HEK293 (cell line): Measurements from ENCODE around the gene AP1S1.
A peak's percentile ranks its signal among the peaks of the same experiment; 100 is the strongest.

ENCODE experiments used
- BCL11A ChIP-seq: fragments of 450-650 bp; formaldehyde crosslinking; IDR thresholded peaks from 2 replicates; pipeline ENCODE4 v1.5.1; 2016; ENCODE audit warnings: low read depth, missing biosample characterization, missing genetic modification characterization
- BCL11B ChIP-seq: fragments of 450-650 bp; formaldehyde crosslinking; IDR thresholded peaks from 2 replicates; pipeline ENCODE4 v1.5.1; 2016; ENCODE audit warnings: low read depth, missing biosample characterization, missing genetic modification characterization
- BCL6B ChIP-seq: fragments of 450-650 bp; formaldehyde crosslinking; IDR thresholded peaks from 2 replicates; pipeline ENCODE4 v1.5.1; 2017; ENCODE audit warnings: missing biosample characterization, missing genetic modification characterization
- HOXC10 ChIP-seq: sonication (generic); formaldehyde crosslinking; IDR thresholded peaks from 2 replicates; pipeline ENCODE4 v1.8.1; 2023; ENCODE audit warnings: mild to moderate bottlenecking, missing genetic modification reagents
- KLF1 ChIP-seq: fragments of 450-650 bp; formaldehyde crosslinking; IDR thresholded peaks from 2 replicates; pipeline ENCODE4 v1.5.1; 2016; ENCODE audit warnings: missing biosample characterization, missing genetic modification characterization
- KLF16 ChIP-seq: fragments of 450-650 bp; formaldehyde crosslinking; IDR thresholded peaks from 2 replicates; pipeline ENCODE4 v1.5.1; 2017; ENCODE audit warnings: missing biosample characterization, missing genetic modification characterization
- MYNN ChIP-seq: fragments of 450-650 bp; formaldehyde crosslinking; IDR thresholded peaks from 2 replicates; pipeline ENCODE4 v1.5.1; 2016; ENCODE audit warnings: missing biosample characterization, missing genetic modification characterization, borderline replicate concordance
- PATZ1 ChIP-seq: fragments of 450-650 bp; formaldehyde crosslinking; IDR thresholded peaks from 2 replicates; pipeline ENCODE4 v1.5.1; 2016; ENCODE audit warnings: missing biosample characterization, missing genetic modification characterization
- RBAK ChIP-seq: fragments of 450-650 bp; formaldehyde crosslinking; IDR thresholded peaks from 2 replicates; pipeline ENCODE4 v1.5.1; 2016; ENCODE audit warnings: missing biosample characterization, missing genetic modification characterization
- REPIN1 ChIP-seq: fragments of 450-650 bp; formaldehyde crosslinking; IDR thresholded peaks from 2 replicates; pipeline ENCODE4 v1.5.1; 2017; ENCODE audit warnings: missing biosample characterization, missing genetic modification characterization, low read depth
- SCRT1 ChIP-seq: fragments of 450-650 bp; formaldehyde crosslinking; IDR thresholded peaks from 2 replicates; pipeline ENCODE4 v1.5.1; 2016; ENCODE audit warnings: missing biosample characterization, missing genetic modification characterization, borderline replicate concordance
- ZBTB48 ChIP-seq: fragments of 450-650 bp; formaldehyde crosslinking; IDR thresholded peaks from 2 replicates; pipeline ENCODE4 v1.5.1; 2016; ENCODE audit warnings: missing biosample characterization, missing genetic modification characterization
- ZBTB8A ChIP-seq: fragments of 450-650 bp; formaldehyde crosslinking; IDR thresholded peaks from 2 replicates; pipeline ENCODE4 v1.5.1; 2016; ENCODE audit warnings: missing biosample characterization, missing genetic modification characterization
- ZEB2 ChIP-seq: fragments of 450-650 bp; formaldehyde crosslinking; IDR thresholded peaks from 2 replicates; pipeline ENCODE4 v1.5.1; 2016; ENCODE audit warnings: missing biosample characterization, missing genetic modification characterization
- ZFHX2 ChIP-seq: fragments of 450-650 bp; formaldehyde crosslinking; conservative IDR thresholded peaks from 2 replicates; pipeline ENCODE4 v1.5.1; 2016; ENCODE audit warnings: missing biosample characterization, missing genetic modification characterization
- ZNF112 ChIP-seq: fragments of 450-650 bp; formaldehyde crosslinking; IDR thresholded peaks from 2 replicates; pipeline ENCODE4 v1.5.0; 2017; ENCODE audit warnings: missing biosample characterization, missing genetic modification characterization
- ZNF140 ChIP-seq: fragments of 450-650 bp; formaldehyde crosslinking; IDR thresholded peaks from 2 replicates; pipeline ENCODE4 v1.5.1; 2016; ENCODE audit warnings: missing biosample characterization, missing genetic modification characterization
- ZNF146 ChIP-seq: fragments of 450-650 bp; formaldehyde crosslinking; IDR thresholded peaks from 2 replicates; pipeline ENCODE4 v1.5.1; 2016; ENCODE audit warnings: missing biosample characterization, missing genetic modification characterization
- ZNF157 ChIP-seq: fragments of 450-650 bp; formaldehyde crosslinking; IDR thresholded peaks from 2 replicates; pipeline ENCODE4 v1.5.1; 2016; ENCODE audit warnings: missing biosample characterization, missing genetic modification characterization
- ZNF16 ChIP-seq: fragments of 450-650 bp; formaldehyde crosslinking; IDR thresholded peaks from 2 replicates; pipeline ENCODE4 v1.5.1; 2016; ENCODE audit warnings: low read depth, missing biosample characterization, missing genetic modification characterization
- ZNF184 ChIP-seq: fragments of 450-650 bp; IDR thresholded peaks from 2 replicates; pipeline ENCODE4 v1.5.1; 2018; ENCODE audit warnings: missing biosample characterization, mild to moderate bottlenecking, missing genetic modification characterization
- ZNF19 ChIP-seq: fragments of 450-650 bp; formaldehyde crosslinking; IDR thresholded peaks from 2 replicates; pipeline ENCODE4; 2016; ENCODE audit warnings: missing biosample characterization, missing genetic modification characterization, low read depth
- ZNF2 ChIP-seq: fragments of 450-650 bp; formaldehyde crosslinking; IDR thresholded peaks from 2 replicates; pipeline ENCODE4 v1.5.1; 2016; ENCODE audit warnings: missing biosample characterization, missing genetic modification characterization
- ZNF202 ChIP-seq: fragments of 450-650 bp; formaldehyde crosslinking; IDR thresholded peaks from 2 replicates; pipeline ENCODE4 v1.5.1; 2016; ENCODE audit warnings: missing biosample characterization, missing genetic modification characterization, borderline replicate concordance
- ZNF211 ChIP-seq: fragments of 450-650 bp; formaldehyde crosslinking; IDR thresholded peaks from 2 replicates; pipeline ENCODE4 v1.5.1; 2016; ENCODE audit warnings: low read depth, missing biosample characterization, missing genetic modification characterization
- ZNF221 ChIP-seq: fragments of 450-650 bp; formaldehyde crosslinking; IDR thresholded peaks from 2 replicates; pipeline ENCODE4 v1.5.1; 2017; ENCODE audit warnings: missing biosample characterization, missing genetic modification characterization, borderline replicate concordance
- ZNF223 ChIP-seq: fragments of 450-650 bp; formaldehyde crosslinking; IDR thresholded peaks from 2 replicates; pipeline ENCODE4 v1.5.1; 2016; ENCODE audit warnings: missing biosample characterization, missing genetic modification characterization
- ZNF239 ChIP-seq: fragments of 450-650 bp; formaldehyde crosslinking; IDR thresholded peaks from 2 replicates; pipeline ENCODE4 v1.5.1; 2016; ENCODE audit warnings: missing biosample characterization, missing genetic modification characterization
- ZNF366 ChIP-seq: fragments of 450-650 bp; formaldehyde crosslinking; conservative IDR thresholded peaks from 2 replicates; pipeline ENCODE4 v1.5.1; 2016; ENCODE audit warnings: missing biosample characterization, missing genetic modification characterization
- ZNF37A ChIP-seq: fragments of 450-650 bp; IDR thresholded peaks from 2 replicates; pipeline ENCODE4 v1.5.1; 2018; ENCODE audit warnings: missing biosample characterization, missing genetic modification characterization
- ZNF510 ChIP-seq: fragments of 450-650 bp; formaldehyde crosslinking; IDR thresholded peaks from 2 replicates; pipeline ENCODE4 v1.5.1; 2018; ENCODE audit warnings: mild to moderate bottlenecking, missing genetic modification characterization, missing biosample characterization; ENCODE audit not compliant: insufficient replicate concordance
- ZNF529 ChIP-seq: fragments of 450-650 bp; formaldehyde crosslinking; IDR thresholded peaks from 2 replicates; pipeline ENCODE4 v1.5.1; 2017; ENCODE audit warnings: missing genetic modification characterization, missing biosample characterization; ENCODE audit not compliant: insufficient replicate concordance
- ZNF560 ChIP-seq: fragments of 450-650 bp; formaldehyde crosslinking; IDR thresholded peaks from 2 replicates; pipeline ENCODE4 v1.5.1; 2017; ENCODE audit warnings: missing biosample characterization, missing genetic modification characterization, borderline replicate concordance
- ZNF660 ChIP-seq: fragments of 450-650 bp; IDR thresholded peaks from 2 replicates; pipeline ENCODE4 v1.5.1; 2018; ENCODE audit warnings: missing biosample characterization, mild to moderate bottlenecking, missing genetic modification characterization
- ZNF791 ChIP-seq: fragments of 450-650 bp; formaldehyde crosslinking; IDR thresholded peaks from 2 replicates; pipeline ENCODE4 v1.5.1; 2016; ENCODE audit warnings: missing biosample characterization, missing genetic modification characterization
- ZNF792 ChIP-seq: fragments of 450-650 bp; formaldehyde crosslinking; IDR thresholded peaks from 2 replicates; pipeline ENCODE4 v1.5.1; 2016; ENCODE audit warnings: missing biosample characterization, missing genetic modification characterization
- TF ChIP-seq, protein P1 (sequence below): fragments of 450-650 bp; formaldehyde crosslinking; IDR thresholded peaks from 2 replicates; pipeline ENCODE4 v1.5.1; 2016; ENCODE audit warnings: missing biosample characterization, missing genetic modification characterization
- TF ChIP-seq, protein P2 (sequence below): fragments of 450-650 bp; IDR thresholded peaks from 2 replicates; pipeline ENCODE4 v1.5.1; 2018; ENCODE audit warnings: missing biosample characterization, mild to moderate bottlenecking, missing genetic modification characterization

Gene AP1S1

GRCh38 chr7:101173752-101174244 lies 19.5 kb downstream of the AP1S1 start (continued):
- TF ChIP-seq ZNF223 (no peak), ZNF37A (no peak), ZNF140 (tag by site-specific recombination) (no peak), ZBTB8A (tag by site-specific recombination) (no peak), ZNF202 (tag by site-specific recombination) (no peak), ZNF792 (no peak), SCRT1 (no peak), ZNF146 (tag by site-specific recombination) (no peak), ZFHX2 (tag by site-specific recombination) (no peak), PATZ1 (tag by site-specific recombination) (no peak; the same call in 1 of the 2 replicates), ZNF184 (tag by site-specific recombination) (0 out of 2 replicates have a peak, but pooled peaks have one; percentile 61), ZNF660 (tag by site-specific recombination) (0 out of 2 replicates have a peak, but pooled peaks have one; percentile 8), ZNF2 (no peak), ZNF157 (tag by site-specific recombination) (no peak), ZNF366 (no peak), ZNF221 (tag by site-specific recombination) (no peak), MYNN (tag by site-specific recombination) (no peak), ZNF112 (tag by site-specific recombination) (no peak), REPIN1 (tag by site-specific recombination) (no peak), ZNF791 (tag by site-specific recombination) (no peak), KLF16 (tag by site-specific recombination) (no peak), BCL11A (tag by site-specific recombination) (no peak), ZNF16 (no peak), ZNF239 (tag by site-specific recombination) (no peak), ZNF211 (tag by site-specific recombination) (no peak), ZNF510 (tag by site-specific recombination) (no peak), RBAK (tag by site-specific recombination) (no peak), BCL6B (tag by site-specific recombination) (no peak), ZNF19 (tag by site-specific recombination) (no peak), ZBTB48 (tag by site-specific recombination) (no peak; the same call in 1 of the 2 replicates), ZNF529 (no peak), BCL11B (tag by site-specific recombination) (no peak), HOXC10 (CRISPR knock-in tag) (no peak), ZNF560 (tag by site-specific recombination) (no peak), KLF1 (peak; percentile 28), ZEB2 (tag by site-specific recombination) (0 out of 2 replicates have a peak, but pooled peaks have one; percentile 9)
- TF ChIP-seq, protein P1, sequence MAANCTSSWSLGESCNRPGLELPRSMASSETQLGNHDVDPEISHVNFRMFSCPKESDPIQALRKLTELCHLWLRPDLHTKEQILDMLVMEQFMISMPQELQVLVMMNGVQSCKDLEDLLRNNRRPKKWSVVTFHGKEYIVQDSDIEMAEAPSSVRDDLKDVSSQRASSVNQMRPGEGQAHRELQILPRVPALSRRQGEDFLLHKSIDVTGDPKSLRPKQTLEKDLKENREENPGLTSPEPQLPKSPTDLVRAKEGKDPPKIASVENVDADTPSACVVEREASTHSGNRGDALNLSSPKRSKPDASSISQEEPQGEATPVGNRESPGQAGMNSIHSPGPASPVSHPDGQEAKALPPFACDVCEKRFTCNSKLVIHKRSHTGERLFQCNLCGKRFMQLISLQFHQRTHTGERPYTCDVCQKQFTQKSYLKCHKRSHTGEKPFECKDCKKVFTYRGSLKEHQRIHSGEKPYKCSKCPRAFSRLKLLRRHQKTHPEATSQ (tag by site-specific recombination): no peak
- TF ChIP-seq, protein P2, sequence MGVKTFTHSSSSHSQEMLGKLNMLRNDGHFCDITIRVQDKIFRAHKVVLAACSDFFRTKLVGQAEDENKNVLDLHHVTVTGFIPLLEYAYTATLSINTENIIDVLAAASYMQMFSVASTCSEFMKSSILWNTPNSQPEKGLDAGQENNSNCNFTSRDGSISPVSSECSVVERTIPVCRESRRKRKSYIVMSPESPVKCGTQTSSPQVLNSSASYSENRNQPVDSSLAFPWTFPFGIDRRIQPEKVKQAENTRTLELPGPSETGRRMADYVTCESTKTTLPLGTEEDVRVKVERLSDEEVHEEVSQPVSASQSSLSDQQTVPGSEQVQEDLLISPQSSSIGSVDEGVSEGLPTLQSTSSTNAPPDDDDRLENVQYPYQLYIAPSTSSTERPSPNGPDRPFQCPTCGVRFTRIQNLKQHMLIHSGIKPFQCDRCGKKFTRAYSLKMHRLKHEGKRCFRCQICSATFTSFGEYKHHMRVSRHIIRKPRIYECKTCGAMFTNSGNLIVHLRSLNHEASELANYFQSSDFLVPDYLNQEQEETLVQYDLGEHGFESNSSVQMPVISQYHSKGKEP (tag by site-specific recombination): no peak
